Cardiac muscle cell (in vitro differentiated cells and primary cell): ENCODE data around the gene PPP1R1B. TPM values are rescaled to one million over a fixed set of nuclear protein-coding genes. Genes with fewer than 3 reads are reported as not detected.
"Not testable (repeated sequence)": the region's sequence is repeated elsewhere in the genome, so short reads cannot be mapped to it uniquely, and the experiment has no call there.

Experiments
- DNase-seq, 2 donors: peaks; one replicate each; pipeline versions ENCODE4 v3.0.0 to v3.0.0-alpha.2; 2010 to 2017; ENCODE audit warnings: low read depth in 1 of 2, low spot score in 1 of 2
- H3K27ac ChIP-seq: fragments of 200-600 bp; sonication (generic); 2 replicates; pipeline ENCODE4 v1.5.1; 2016
- H3K27me3 ChIP-seq: fragments of 200-600 bp; sonication (generic); 2 replicates; pipeline ENCODE4 v1.6.0; 2016; ENCODE audit warnings: control low read depth
- H3K36me3 ChIP-seq: fragments of 200-600 bp; sonication (generic); 2 replicates; pipeline ENCODE4 v1.5.1; 2016; ENCODE audit warnings: control low read depth
- H3K4me1 ChIP-seq: fragments of 200-600 bp; sonication (generic); 2 replicates; pipeline ENCODE4 v1.8.1; 2017; ENCODE audit warnings: low read depth, mild to moderate bottlenecking, mixed run types
- H3K4me3 ChIP-seq: fragments of 200-600 bp; sonication (generic); 2 replicates; pipeline ENCODE4 v1.5.1; 2016; ENCODE audit warnings: mild to moderate bottlenecking
- H3K9me3 ChIP-seq: fragments of 200-600 bp; sonication (generic); 2 replicates; pipeline ENCODE4 v1.5.1; 2017; ENCODE audit warnings: low read depth, mild to moderate bottlenecking, control low read depth
- polyA plus RNA-seq: library from polyadenylated mRNA; unstranded; fragments of >200 nt; fragmentation: Nextera tagmentation; extraction: Ambion mirVana; gene quantifications from 2 replicates; pipeline ENCODE4 v1.2.1, GENCODE V29; 2016
- total RNA-seq: library from RNA; depleted of rRNA; stranded (reverse); fragments of >200 nt; gene quantifications from 2 replicates; pipeline ENCODE4 v1.2.3, GENCODE V29; 2016
- TF ChIP-seq, protein P1 (sequence below): IDR thresholded peaks from 2 replicates; pipeline ENCODE4 v1.5.1; 2012; ENCODE audit warnings: low read depth, mild to moderate bottlenecking, low read length

PPP1R1B gene
- total and polyA plus RNA-seq, 2 experiments from 2014 or later: 7.6 to 17.7 TPM

DNA sequence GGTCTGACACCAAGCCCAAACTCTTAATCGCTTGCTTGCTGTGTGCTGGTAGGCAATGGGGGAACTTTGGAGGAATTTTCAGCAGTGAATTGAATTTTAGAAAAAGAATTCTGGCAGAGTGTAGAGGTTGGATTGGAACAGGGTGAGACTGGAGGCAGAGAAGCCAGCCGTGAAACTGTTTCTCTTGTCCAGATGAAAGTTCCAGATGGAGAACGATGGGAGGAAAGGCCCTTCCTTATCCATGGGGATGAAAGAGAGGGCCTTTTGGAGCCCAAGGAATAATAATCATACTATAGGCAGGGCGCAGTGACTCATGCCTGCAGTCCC is 45.0 kb upstream of the PPP1R1B start:
- Histone ChIP-seq H3K27ac (no peak overlapping the region), H3K4me3 (no peak overlapping the region), H3K4me1 (no peaks in the 10 kb centered on the region), H3K9me3 (no peaks in the 10 kb centered on the region), H3K36me3 (no peaks in the 10 kb centered on the region), H3K27me3 (peaks cover 21% of the 10 kb centered on the region)
- TF ChIP-seq, protein P1, sequence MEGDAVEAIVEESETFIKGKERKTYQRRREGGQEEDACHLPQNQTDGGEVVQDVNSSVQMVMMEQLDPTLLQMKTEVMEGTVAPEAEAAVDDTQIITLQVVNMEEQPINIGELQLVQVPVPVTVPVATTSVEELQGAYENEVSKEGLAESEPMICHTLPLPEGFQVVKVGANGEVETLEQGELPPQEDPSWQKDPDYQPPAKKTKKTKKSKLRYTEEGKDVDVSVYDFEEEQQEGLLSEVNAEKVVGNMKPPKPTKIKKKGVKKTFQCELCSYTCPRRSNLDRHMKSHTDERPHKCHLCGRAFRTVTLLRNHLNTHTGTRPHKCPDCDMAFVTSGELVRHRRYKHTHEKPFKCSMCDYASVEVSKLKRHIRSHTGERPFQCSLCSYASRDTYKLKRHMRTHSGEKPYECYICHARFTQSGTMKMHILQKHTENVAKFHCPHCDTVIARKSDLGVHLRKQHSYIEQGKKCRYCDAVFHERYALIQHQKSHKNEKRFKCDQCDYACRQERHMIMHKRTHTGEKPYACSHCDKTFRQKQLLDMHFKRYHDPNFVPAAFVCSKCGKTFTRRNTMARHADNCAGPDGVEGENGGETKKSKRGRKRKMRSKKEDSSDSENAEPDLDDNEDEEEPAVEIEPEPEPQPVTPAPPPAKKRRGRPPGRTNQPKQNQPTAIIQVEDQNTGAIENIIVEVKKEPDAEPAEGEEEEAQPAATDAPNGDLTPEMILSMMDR: no peak
- no peak for DNase-seq

DNA sequence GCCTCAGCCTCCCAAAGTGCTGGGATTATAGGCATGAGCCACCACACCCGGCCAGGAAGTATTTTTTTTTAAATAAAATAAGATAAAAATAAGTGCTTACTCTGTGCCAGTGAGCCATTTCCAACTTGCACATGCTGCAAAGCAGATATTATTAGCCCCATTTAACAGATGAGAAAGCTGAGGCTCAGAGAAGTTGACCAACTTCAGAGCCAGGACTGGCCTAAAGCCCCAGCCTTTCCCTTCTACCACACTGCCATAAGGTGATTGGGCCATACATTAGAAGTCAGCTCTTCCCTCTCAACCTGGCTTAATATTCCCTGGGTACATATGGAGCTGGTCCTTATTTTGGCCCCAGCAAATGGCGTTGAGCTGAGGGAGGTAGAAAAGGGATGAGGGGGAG is 44.1 kb upstream of the PPP1R1B start:
- H3K4me3 ChIP-seq: no peak overlapping the region
- DNase-seq: no peak
- H3K36me3 ChIP-seq: no peaks in the 10 kb centered on the region
- TF ChIP-seq, protein P1: no peak
- H3K9me3 ChIP-seq: no peaks in the 10 kb centered on the region
- H3K4me1 ChIP-seq: no peaks in the 10 kb centered on the region
- no peak overlapping the region for H3K27ac ChIP-seq
- H3K27me3 ChIP-seq: peaks cover 30% of the 10 kb centered on the region

DNA sequence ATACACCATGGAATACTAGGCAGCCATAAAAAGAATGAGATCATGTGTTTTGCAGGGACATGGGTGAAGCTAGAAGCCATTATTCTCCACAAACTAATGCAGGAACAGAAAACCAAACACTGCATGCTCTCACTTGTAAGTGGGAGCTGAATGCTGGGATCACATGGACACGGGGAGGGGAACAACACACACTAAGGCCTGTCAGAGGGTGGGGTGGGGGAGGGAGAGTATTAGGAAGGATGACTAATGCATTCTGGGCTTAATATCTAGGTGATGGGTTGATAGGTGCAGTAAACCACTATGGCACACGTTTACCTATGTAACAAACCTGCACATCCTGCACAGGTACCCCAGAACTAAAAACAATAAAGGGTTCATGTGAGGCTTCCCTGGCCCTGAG is 36.6 kb upstream of the PPP1R1B start:
- not testable (repeated sequence) for DNase-seq, H3K27ac ChIP-seq, H3K9me3 ChIP-seq, H3K4me1 ChIP-seq, H3K36me3 ChIP-seq, H3K4me3 ChIP-seq
- peaks cover 86% of the 10 kb centered on the region for H3K27me3 ChIP-seq

DNA sequence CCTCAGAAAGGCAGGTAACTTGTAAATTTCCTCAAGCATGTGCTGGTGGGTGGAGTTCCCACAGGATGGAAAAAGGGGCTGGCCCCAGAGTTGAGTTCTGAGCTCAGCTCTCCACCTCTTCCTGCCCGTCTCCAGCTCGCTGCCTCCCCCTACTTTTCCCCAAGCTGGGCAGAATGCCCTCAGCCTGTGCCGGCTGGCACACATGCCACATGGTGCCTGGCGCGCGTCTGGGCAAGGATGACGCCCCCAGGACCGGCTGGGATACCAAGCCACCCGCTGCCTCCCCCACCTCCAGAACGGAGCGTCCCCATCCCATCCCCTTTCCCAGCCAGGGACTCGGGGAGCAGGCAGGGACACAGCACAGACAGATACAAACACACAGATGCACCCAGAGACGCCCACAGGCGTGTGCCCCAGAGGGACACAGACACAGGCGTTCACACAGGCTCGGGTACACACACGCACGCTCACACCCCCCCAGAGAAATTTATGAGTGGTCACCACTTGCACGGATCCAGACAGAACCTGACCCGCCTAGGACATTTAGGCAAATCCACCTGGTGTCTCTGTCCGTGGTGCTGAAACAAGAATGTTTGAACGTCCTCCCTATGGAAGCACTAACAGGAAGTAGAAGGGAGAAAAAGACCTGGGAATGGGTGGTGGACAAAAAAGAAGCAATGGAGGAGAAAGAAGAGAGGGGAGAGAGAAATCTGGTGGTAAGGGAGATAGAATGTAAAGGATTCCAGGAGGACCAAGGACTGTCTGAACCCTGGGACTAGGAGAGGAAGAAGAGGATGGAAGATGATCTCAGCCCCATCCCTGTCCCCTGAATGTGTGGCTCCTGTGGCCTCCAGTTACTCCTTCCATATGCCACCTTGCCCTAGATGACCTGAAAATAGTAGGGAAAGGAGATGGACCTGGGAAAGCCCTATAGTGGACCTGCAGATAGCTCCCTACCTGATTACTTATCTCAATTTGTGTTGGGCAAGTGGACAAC is 34.5 kb upstream of the PPP1R1B start:
- H3K4me1 ChIP-seq: no peaks in the 10 kb centered on the region
- no peaks in the 10 kb centered on the region for H3K9me3 ChIP-seq
- H3K4me3 ChIP-seq: no peak overlapping the region
- TF ChIP-seq, protein P1: no peak
- peak; percentile 62 to 92 for DNase-seq
- no peaks in the 10 kb centered on the region for H3K36me3 ChIP-seq
- H3K27me3 ChIP-seq: peaks cover 100% of the 10 kb centered on the region
- no peak overlapping the region for H3K27ac ChIP-seq

DNA sequence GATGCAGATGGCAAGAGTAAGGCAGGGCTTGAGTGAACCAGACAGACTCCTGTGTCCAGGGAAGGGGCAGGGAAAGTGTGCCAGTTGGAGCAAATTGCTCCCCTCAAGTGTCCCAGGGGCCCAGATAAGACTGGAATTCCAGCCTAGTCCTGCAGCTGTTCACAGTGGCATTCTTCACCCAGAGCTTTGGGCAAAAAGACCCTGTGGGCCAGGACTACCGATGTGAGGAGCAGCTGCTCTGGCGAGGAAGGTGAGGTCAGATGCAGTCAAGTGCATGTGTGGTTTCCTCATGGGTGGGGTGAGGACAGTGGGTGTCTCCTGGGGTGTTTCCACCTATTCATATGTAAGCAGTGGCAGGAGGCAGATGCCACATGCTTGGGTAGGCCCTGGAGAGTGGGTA is 33.4 kb upstream of the PPP1R1B start:
- TF ChIP-seq, protein P1: no peak
- Histone ChIP-seq H3K4me1 (no peaks in the 10 kb centered on the region), H3K4me3 (no peak overlapping the region), H3K27ac (no peak overlapping the region), H3K27me3 (peaks cover 100% of the 10 kb centered on the region), H3K36me3 (no peaks in the 10 kb centered on the region), H3K9me3 (no peaks in the 10 kb centered on the region)
- no peak for DNase-seq

DNA sequence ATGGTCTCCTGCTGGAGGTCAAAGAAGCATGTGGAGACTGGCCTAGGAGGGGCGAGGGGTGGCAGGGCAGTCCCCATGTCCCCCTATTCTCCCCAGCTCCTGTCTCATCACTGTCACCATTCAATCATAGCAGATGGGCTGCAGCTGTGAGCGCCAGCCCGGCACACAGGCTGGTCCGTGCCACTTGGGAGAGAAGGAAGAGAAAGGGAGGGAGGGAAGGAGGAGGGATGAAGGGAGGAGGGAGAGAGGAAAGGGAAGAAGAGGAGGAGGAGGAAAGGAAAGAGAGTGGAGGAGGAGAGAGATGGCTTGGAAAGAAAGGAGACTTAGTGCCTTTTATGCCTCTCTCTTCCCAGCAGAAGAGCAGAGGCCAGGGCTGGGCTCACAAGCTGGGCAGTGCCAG is 31.5 kb upstream of the PPP1R1B start:
- no peaks in the 10 kb centered on the region for H3K9me3 ChIP-seq
- no peak overlapping the region for H3K27ac ChIP-seq
- DNase-seq: no peak
- no peak overlapping the region for H3K4me3 ChIP-seq
- H3K27me3 ChIP-seq: peaks cover 100% of the 10 kb centered on the region
- TF ChIP-seq, protein P1: no peak
- H3K4me1 ChIP-seq: no peaks in the 10 kb centered on the region
- no peaks in the 10 kb centered on the region for H3K36me3 ChIP-seq
